ENCODE data around the gene ARAP1.

DNA sequence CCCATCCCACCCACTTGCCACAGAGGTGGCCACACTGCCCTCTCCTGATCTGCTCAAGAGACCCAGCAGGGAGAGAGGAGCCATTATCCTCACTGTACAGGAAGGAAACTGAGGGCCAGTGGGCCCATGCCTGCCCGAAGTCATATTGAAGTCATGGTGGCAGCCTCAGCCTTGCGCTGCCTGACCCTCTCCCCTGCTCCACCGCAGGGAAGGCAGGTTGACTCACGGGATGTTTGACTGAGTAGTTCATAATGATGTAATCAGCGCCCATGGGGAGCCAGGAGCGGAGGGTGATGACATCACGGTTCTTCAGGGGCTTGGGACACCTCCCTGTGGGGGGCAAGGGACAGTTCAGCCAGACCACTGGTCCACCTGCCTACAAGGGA is 6.1 kb upstream of the ARAP1 start:
- TF ChIP-seq SUZ12 (IDR thresholded peaks at IDR 0.05; ENCODE audit: extremely low read depth, insufficient read depth, insufficient read length) = no peak
- no peak for TF ChIP-seq ZNF274 (IDR thresholded peaks at IDR 0.05; ENCODE audit: low read depth, low read length)
- no peak for TF ChIP-seq YY1 (IDR thresholded peaks at IDR 0.05; ENCODE audit: insufficient read depth, insufficient read length)
